ENCODE results near the gene POLA1. TPM values are rescaled to one million over a fixed set of nuclear protein-coding genes. Genes with fewer than 3 reads are reported as not detected.

Gene POLA1, protein sequence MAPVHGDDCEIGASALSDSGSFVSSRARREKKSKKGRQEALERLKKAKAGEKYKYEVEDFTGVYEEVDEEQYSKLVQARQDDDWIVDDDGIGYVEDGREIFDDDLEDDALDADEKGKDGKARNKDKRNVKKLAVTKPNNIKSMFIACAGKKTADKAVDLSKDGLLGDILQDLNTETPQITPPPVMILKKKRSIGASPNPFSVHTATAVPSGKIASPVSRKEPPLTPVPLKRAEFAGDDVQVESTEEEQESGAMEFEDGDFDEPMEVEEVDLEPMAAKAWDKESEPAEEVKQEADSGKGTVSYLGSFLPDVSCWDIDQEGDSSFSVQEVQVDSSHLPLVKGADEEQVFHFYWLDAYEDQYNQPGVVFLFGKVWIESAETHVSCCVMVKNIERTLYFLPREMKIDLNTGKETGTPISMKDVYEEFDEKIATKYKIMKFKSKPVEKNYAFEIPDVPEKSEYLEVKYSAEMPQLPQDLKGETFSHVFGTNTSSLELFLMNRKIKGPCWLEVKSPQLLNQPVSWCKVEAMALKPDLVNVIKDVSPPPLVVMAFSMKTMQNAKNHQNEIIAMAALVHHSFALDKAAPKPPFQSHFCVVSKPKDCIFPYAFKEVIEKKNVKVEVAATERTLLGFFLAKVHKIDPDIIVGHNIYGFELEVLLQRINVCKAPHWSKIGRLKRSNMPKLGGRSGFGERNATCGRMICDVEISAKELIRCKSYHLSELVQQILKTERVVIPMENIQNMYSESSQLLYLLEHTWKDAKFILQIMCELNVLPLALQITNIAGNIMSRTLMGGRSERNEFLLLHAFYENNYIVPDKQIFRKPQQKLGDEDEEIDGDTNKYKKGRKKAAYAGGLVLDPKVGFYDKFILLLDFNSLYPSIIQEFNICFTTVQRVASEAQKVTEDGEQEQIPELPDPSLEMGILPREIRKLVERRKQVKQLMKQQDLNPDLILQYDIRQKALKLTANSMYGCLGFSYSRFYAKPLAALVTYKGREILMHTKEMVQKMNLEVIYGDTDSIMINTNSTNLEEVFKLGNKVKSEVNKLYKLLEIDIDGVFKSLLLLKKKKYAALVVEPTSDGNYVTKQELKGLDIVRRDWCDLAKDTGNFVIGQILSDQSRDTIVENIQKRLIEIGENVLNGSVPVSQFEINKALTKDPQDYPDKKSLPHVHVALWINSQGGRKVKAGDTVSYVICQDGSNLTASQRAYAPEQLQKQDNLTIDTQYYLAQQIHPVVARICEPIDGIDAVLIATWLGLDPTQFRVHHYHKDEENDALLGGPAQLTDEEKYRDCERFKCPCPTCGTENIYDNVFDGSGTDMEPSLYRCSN (N-terminal part only)
- total RNA-seq, result 3.6 and 4.0 TPM in 2 replicates

GRCh38 chrX:24693453-24694202 lies at the start of gene POLA1:
Gene POLA1 (plus strand): TSS chrX:24693918. CDS start chrX:24693962, 44 bp downstream.

GRCh38 chrX:24647257-24648058 lies 46.3 kb upstream of the POLA1 start, which contains the start of gene PCYT1B:
Gene PCYT1B (minus strand): TSS chrX:24647347. CDS start chrX:24647105, 242 bp downstream.

GRCh38 chrX:25015486-25016360 lies 322.0 kb downstream of the POLA1 start, which contains the start of gene ARX:
Gene ARX (minus strand): TSS chrX:25015965. CDS start chrX:25015737, 228 bp downstream.

Other genes starting within 250 kb of the POLA1 start
- 7.6 and 10.3 TPM in 2 replicates for gene PDK3, start 228.6 kb upstream of the POLA1 start, total RNA-seq
- gene PCYT1B, start 46.6 kb upstream of the POLA1 start, total RNA-seq, result 0.29 and 0.37 TPM in 2 replicates